HEK293 (cell line): Measurements from ENCODE around the gene PCSK6.

Experiments
- KLF8 ChIP-seq: fragments of 450-650 bp; formaldehyde crosslinking; IDR thresholded peaks from 2 replicates; pipeline ENCODE4 v1.5.1; 2016; ENCODE audit warnings: missing biosample characterization, missing genetic modification characterization
- MYNN ChIP-seq: fragments of 450-650 bp; formaldehyde crosslinking; IDR thresholded peaks from 2 replicates; pipeline ENCODE4 v1.5.1; 2016; ENCODE audit warnings: missing biosample characterization, missing genetic modification characterization, borderline replicate concordance
- MZF1 ChIP-seq: fragments of 450-650 bp; formaldehyde crosslinking; IDR thresholded peaks from 2 replicates; pipeline ENCODE4 v1.5.1; 2017; ENCODE audit warnings: missing biosample characterization, missing genetic modification characterization, borderline replicate concordance
- OVOL3 ChIP-seq: fragments of 450-650 bp; formaldehyde crosslinking; IDR thresholded peaks from 2 replicates; pipeline ENCODE4 v1.5.1; 2016; ENCODE audit warnings: missing biosample characterization, missing genetic modification characterization
- REPIN1 ChIP-seq: fragments of 450-650 bp; formaldehyde crosslinking; IDR thresholded peaks from 2 replicates; pipeline ENCODE4 v1.5.1; 2017; ENCODE audit warnings: missing biosample characterization, missing genetic modification characterization, low read depth
- ZBTB17 ChIP-seq: fragments of 450-650 bp; formaldehyde crosslinking; IDR thresholded peaks from 2 replicates; pipeline ENCODE4 v1.5.1; 2016; ENCODE audit warnings: missing biosample characterization, missing genetic modification characterization
- ZNF24 ChIP-seq: fragments of 450-650 bp; formaldehyde crosslinking; IDR thresholded peaks from 2 replicates; pipeline ENCODE4 v1.5.1; 2016; ENCODE audit warnings: missing biosample characterization, missing genetic modification characterization
- ZNF274 ChIP-seq, 2 experiments: fragments of 200-500 bp in 1 of 2; fragments of 450-650 bp in 1 of 2; sonication (Bioruptor generic) in 1 of 2; formaldehyde crosslinking in 1 of 2; IDR thresholded peaks; 2 replicates each; pipeline versions ENCODE4 v1.5.1 to v1.6.1; 2014 to 2016; ENCODE audit warnings: borderline replicate concordance in 1 of 2, inconsistent platforms in 1 of 2, low read length in 1 of 2, missing biosample characterization in 1 of 2, missing genetic modification characterization in 1 of 2
- ZNF311 ChIP-seq: fragments of 450-650 bp; formaldehyde crosslinking; IDR thresholded peaks from 2 replicates; pipeline ENCODE4 v1.5.1; 2017; ENCODE audit warnings: missing biosample characterization, missing genetic modification characterization, borderline replicate concordance
- ZNF501 ChIP-seq: fragments of 450-650 bp; formaldehyde crosslinking; IDR thresholded peaks from 2 replicates; pipeline ENCODE4 v1.5.1; 2016; ENCODE audit warnings: missing biosample characterization, missing genetic modification characterization
- ZNF530 ChIP-seq: fragments of 450-650 bp; formaldehyde crosslinking; IDR thresholded peaks from 2 replicates; pipeline ENCODE4 v1.5.1; 2016; ENCODE audit warnings: low read depth, missing biosample characterization, missing genetic modification characterization
- TF ChIP-seq, protein P1 (sequence below): fragments of 450-650 bp; formaldehyde crosslinking; IDR thresholded peaks from 2 replicates; pipeline ENCODE4 v1.5.1; 2016; ENCODE audit warnings: missing biosample characterization, missing genetic modification characterization
- TF ChIP-seq, protein P2 (sequence below): fragments of 450-650 bp; formaldehyde crosslinking; IDR thresholded peaks from 2 replicates; pipeline ENCODE4 v1.5.1; 2016; ENCODE audit warnings: missing biosample characterization, missing genetic modification characterization
- TF ChIP-seq, protein P3 (sequence below): fragments of 450-650 bp; formaldehyde crosslinking; IDR thresholded peaks from 2 replicates; pipeline ENCODE4 v1.5.1; 2016; ENCODE audit warnings: missing biosample characterization, missing genetic modification characterization

DNA sequence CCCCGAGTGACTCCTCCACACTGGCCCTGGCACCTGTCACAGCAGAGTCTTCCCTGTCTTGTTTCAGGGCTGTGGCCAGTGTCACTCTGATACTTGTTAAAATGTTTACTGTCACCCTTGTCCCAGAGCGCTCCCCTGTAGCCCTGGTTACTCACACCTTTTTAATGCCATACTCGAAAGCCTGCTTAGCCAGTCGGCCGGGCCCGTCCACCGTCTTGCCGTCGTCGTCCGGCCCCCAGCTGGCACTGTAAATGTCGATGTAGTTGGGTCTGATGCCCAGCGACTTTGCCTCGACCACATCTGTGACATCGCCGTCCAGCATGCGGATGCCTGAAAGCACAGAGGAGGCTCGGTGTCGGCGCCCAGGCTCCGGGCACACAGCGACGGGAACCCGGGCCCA is 91.3 kb downstream of the PCSK6 start:
- TF ChIP-seq, protein P1, sequence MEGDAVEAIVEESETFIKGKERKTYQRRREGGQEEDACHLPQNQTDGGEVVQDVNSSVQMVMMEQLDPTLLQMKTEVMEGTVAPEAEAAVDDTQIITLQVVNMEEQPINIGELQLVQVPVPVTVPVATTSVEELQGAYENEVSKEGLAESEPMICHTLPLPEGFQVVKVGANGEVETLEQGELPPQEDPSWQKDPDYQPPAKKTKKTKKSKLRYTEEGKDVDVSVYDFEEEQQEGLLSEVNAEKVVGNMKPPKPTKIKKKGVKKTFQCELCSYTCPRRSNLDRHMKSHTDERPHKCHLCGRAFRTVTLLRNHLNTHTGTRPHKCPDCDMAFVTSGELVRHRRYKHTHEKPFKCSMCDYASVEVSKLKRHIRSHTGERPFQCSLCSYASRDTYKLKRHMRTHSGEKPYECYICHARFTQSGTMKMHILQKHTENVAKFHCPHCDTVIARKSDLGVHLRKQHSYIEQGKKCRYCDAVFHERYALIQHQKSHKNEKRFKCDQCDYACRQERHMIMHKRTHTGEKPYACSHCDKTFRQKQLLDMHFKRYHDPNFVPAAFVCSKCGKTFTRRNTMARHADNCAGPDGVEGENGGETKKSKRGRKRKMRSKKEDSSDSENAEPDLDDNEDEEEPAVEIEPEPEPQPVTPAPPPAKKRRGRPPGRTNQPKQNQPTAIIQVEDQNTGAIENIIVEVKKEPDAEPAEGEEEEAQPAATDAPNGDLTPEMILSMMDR = no peak
- TF ChIP-seq MYNN = no peak
- TF ChIP-seq OVOL3 = no peak
- TF ChIP-seq ZNF311 (tag by site-specific recombination) = no peak
- TF ChIP-seq, protein P2, sequence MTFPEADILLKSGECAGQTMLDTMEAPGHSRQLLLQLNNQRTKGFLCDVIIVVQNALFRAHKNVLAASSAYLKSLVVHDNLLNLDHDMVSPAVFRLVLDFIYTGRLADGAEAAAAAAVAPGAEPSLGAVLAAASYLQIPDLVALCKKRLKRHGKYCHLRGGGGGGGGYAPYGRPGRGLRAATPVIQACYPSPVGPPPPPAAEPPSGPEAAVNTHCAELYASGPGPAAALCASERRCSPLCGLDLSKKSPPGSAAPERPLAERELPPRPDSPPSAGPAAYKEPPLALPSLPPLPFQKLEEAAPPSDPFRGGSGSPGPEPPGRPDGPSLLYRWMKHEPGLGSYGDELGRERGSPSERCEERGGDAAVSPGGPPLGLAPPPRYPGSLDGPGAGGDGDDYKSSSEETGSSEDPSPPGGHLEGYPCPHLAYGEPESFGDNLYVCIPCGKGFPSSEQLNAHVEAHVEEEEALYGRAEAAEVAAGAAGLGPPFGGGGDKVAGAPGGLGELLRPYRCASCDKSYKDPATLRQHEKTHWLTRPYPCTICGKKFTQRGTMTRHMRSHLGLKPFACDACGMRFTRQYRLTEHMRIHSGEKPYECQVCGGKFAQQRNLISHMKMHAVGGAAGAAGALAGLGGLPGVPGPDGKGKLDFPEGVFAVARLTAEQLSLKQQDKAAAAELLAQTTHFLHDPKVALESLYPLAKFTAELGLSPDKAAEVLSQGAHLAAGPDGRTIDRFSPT (tag by site-specific recombination) = no peak
- TF ChIP-seq, protein P3, sequence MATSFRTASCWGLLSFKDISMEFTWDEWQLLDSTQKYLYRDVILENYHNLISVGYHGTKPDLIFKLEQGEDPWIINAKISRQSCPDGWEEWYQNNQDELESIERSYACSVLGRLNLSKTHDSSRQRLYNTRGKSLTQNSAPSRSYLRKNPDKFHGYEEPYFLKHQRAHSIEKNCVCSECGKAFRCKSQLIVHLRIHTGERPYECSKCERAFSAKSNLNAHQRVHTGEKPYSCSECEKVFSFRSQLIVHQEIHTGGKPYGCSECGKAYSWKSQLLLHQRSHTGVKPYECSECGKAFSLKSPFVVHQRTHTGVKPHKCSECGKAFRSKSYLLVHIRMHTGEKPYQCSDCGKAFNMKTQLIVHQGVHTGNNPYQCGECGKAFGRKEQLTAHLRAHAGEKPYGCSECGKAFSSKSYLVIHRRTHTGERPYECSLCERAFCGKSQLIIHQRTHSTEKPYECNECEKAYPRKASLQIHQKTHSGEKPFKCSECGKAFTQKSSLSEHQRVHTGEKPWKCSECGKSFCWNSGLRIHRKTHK (tag by site-specific recombination) = no peak
- TF ChIP-seq REPIN1 (tag by site-specific recombination) = no peak
- TF ChIP-seq ZNF274 (IDR thresholded peaks at IDR 0.05; ENCODE audit: low read length) = no peak
- TF ChIP-seq ZNF274 (tag by site-specific recombination; IDR thresholded peaks at IDR 0.05; ENCODE audit: borderline replicate concordance) = no peak
- no peak for TF ChIP-seq ZBTB17 (tag by site-specific recombination)
- no peak for TF ChIP-seq KLF8
- TF ChIP-seq ZNF24 (tag by site-specific recombination) = no peak
- TF ChIP-seq MZF1 (tag by site-specific recombination) = no peak
- no peak for TF ChIP-seq ZNF501 (tag by site-specific recombination)
- no peak for TF ChIP-seq ZNF530 (tag by site-specific recombination)
